MCF 10A (cell line): ENCODE results near the gene TMEM179. TPM values are rescaled to one million over a fixed set of nuclear protein-coding genes. Genes with fewer than 3 reads are reported as not detected.
A peak's percentile ranks its signal among the peaks of the same experiment; 100 is the strongest.

Source experiments
- BruUV-seq: library from RNA; stranded (reverse); fragments of 400-500 nt; replicated peaks from 2 replicates; lab custom pipeline; 2021; lab: Mats Ljungman, UMichigan
- CTCF ChIA-PET: fragments of 300-600 bp; sonication (Branson Sonifier 250); formaldehyde crosslinking; extraction: SDS; loops from one replicate; lab custom pipeline; 2021; ENCODE audit warnings: antibody characterized with exemption, inconsistent platforms; lab: Yijun Ruan, JAX
- POLR2A ChIA-PET: fragments of 300-600, 350-650 bp; sonication (Branson Sonifier 250); formaldehyde crosslinking; extraction: SDS; loops from one replicate; lab custom pipeline; 2020; ENCODE audit warnings: antibody characterized with exemption, inconsistent platforms; lab: Yijun Ruan, JAX
- DNase-seq: peaks from one replicate; pipeline ENCODE4 v3.0.0-alpha.2; 2018; ENCODE audit not compliant: unreplicated experiment
- H3K27ac Mint-ChIP-seq: one replicate; pipeline ENCODE4 v1.8.0; 2022; ENCODE audit warnings: mild to moderate bottlenecking, low read depth, mixed read lengths; ENCODE audit not compliant: unreplicated experiment
- H3K27me3 Mint-ChIP-seq: one replicate; pipeline ENCODE4 v1.8.0; 2022; ENCODE audit warnings: mixed read lengths; ENCODE audit not compliant: insufficient read depth, unreplicated experiment
- H3K36me3 Mint-ChIP-seq: one replicate; pipeline ENCODE4 v1.8.0; 2022; ENCODE audit warnings: mild to moderate bottlenecking, moderate library complexity, mixed read lengths; ENCODE audit not compliant: insufficient read depth, unreplicated experiment
- H3K4me1 Mint-ChIP-seq: one replicate; pipeline ENCODE4 v1.8.0; 2022; ENCODE audit warnings: mixed read lengths; ENCODE audit not compliant: insufficient read depth, unreplicated experiment
- H3K4me3 Mint-ChIP-seq: one replicate; pipeline ENCODE4 v1.8.0; 2022; ENCODE audit warnings: mild to moderate bottlenecking, moderate library complexity, mixed read lengths; ENCODE audit not compliant: unreplicated experiment
- H3K9me3 Mint-ChIP-seq: one replicate; pipeline ENCODE4 v1.8.0; 2022; ENCODE audit warnings: mixed read lengths; ENCODE audit not compliant: unreplicated experiment
- CTCF ChIP-seq: fragments of 200-600 bp; IDR thresholded peaks from one replicate; pipeline ENCODE4 v1.8.0; 2022; ENCODE audit warnings: antibody characterized with exemption, mild to moderate bottlenecking; ENCODE audit not compliant: unreplicated experiment
- intact Hi-C: fragments of 100-400 bp; cut with micrococcal nuclease; formaldehyde crosslinking; loops from 2 replicates; pipeline ENCODE4 v1.14.1; 2022
- total RNA-seq: library from RNA; stranded (reverse); gene quantifications from 2 replicates; pipeline ENCODE4 v1.2.3, GENCODE V29; 2022

The TMEM179 gene
- total RNA-seq, 1 experiment from 2014 or later, result not detected

- Mint-ChIP-seq H3K4me1 (peaks cover 6% of the 10 kb centered on the region), H3K27ac (no peak overlapping the region), H3K27me3 (peaks cover 49% of the 10 kb centered on the region), H3K36me3 (no peaks in the 10 kb centered on the region), H3K9me3 (no peaks in the 10 kb centered on the region), H3K4me3 (no peak overlapping the region)
- no peak for DNase-seq
- POLR2A ChIA-PET, result interaction anchor here (1.1 to 1.5 kb wide), 2 partner anchors 427 to 487 kb away, joined by 3 to 6 read pairs; no protein-coding TSS in a partner anchor
- TF ChIP-seq CTCF, result no peak
- CTCF ChIA-PET, result interaction anchor here (0.6 to 4.2 kb wide), 51 partner anchors 8 to 684 kb away, joined by 3 to 39 read pairs (median 4); partner anchors contain the start of gene C14orf180
- intact Hi-C loops, result loop anchor here (1.0 kb wide), 3 partner anchors 75 to 487 kb away; no protein-coding TSS in a partner anchor
- no TSS peak for BruUV-seq
These were observed 39.6 kb downstream of the TMEM179 start for GRCh38 chr14:104564744-104565679.

GRCh38 chr14:104563742-104564615, 40.6 kb downstream of the TMEM179 start:
- TF ChIP-seq CTCF, result peak; percentile 89
- BruUV-seq, result no TSS peak
- Mint-ChIP-seq H3K4me1 (peaks cover 6% of the 10 kb centered on the region), H3K36me3 (no peaks in the 10 kb centered on the region), H3K27ac (no peak overlapping the region), H3K27me3 (peaks cover 49% of the 10 kb centered on the region), H3K9me3 (no peaks in the 10 kb centered on the region), H3K4me3 (no peak overlapping the region)
- intact Hi-C loops, result loop anchor here (1.0 kb wide), 3 partner anchors 76 to 486 kb away; no protein-coding TSS in a partner anchor
- POLR2A ChIA-PET, result interaction anchor here (1.1 to 1.5 kb wide), 2 partner anchors 426 to 486 kb away, joined by 3 to 6 read pairs; no protein-coding TSS in a partner anchor
- CTCF ChIA-PET, result interaction anchor here (0.6 to 4.2 kb wide), 51 partner anchors 9 to 683 kb away, joined by 3 to 39 read pairs (median 4); partner anchors contain the start of gene C14orf180
- peak; percentile 59 for DNase-seq

GRCh38 chr14:104563191-104563741, 41.3 kb downstream of the TMEM179 start:
- Mint-ChIP-seq H3K36me3 (no peaks in the 10 kb centered on the region), H3K27ac (no peak overlapping the region), H3K4me3 (no peak overlapping the region), H3K27me3 (peaks cover 49% of the 10 kb centered on the region), H3K9me3 (no peaks in the 10 kb centered on the region), H3K4me1 (peaks cover 6% of the 10 kb centered on the region)
- CTCF ChIA-PET, result interaction anchor here (0.6 to 4.2 kb wide), 18 partner anchors 8 to 514 kb away, joined by 3 to 39 read pairs (median 4); no protein-coding TSS in a partner anchor
- POLR2A ChIA-PET, result interaction anchor here (1.1 kb wide), 1 partner anchor 486 kb away, joined by 3 read pairs; no protein-coding TSS in a partner anchor
- DNase-seq, result no peak
- no peak for TF ChIP-seq CTCF
- no TSS peak for BruUV-seq
- intact Hi-C loops, result no loop called here
